ENCODE measurements around the gene MPZL1. TPM values are rescaled to one million over a fixed set of nuclear protein-coding genes. Genes with fewer than 3 reads are reported as not detected.

The MPZL1 gene
- total and polyA plus RNA-seq, 2 of the 13 experiments (the other 11 are each of a cell fraction or from before 2014, with no cell fraction given), result 38.0 to 68.7 TPM

DNA sequence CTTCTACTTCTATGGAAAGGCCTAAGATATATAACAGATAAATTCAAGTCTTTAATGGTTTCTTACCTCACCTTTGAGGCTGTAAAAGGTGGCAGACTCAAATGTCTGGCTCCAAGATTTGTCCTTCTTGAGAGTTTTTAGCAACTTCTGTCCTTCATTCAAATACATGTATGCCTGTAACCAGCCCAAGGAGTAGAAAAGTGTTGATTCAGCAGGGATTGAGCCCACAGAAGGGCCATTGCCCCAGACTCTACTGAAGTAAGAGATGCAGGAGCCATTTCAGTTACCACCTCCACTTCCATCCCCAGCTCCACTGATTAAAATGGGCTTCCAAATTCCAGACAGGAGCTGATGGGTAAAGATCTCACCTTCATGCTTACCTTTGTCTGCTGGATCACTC is 112.1 kb downstream of the MPZL1 start (continued):
- TF ChIP-seq, protein P1, sequence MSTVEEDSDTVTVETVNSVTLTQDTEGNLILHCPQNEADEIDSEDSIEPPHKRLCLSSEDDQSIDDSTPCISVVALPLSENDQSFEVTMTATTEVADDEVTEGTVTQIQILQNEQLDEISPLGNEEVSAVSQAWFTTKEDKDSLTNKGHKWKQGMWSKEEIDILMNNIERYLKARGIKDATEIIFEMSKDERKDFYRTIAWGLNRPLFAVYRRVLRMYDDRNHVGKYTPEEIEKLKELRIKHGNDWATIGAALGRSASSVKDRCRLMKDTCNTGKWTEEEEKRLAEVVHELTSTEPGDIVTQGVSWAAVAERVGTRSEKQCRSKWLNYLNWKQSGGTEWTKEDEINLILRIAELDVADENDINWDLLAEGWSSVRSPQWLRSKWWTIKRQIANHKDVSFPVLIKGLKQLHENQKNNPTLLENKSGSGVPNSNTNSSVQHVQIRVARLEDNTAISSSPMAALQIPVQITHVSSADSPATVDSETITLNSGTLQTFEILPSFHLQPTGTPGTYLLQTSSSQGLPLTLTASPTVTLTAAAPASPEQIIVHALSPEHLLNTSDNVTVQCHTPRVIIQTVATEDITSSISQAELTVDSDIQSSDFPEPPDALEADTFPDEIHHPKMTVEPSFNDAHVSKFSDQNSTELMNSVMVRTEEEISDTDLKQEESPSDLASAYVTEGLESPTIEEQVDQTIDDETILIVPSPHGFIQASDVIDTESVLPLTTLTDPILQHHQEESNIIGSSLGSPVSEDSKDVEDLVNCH (CRISPR knock-in tag; IDR thresholded peaks at IDR 0.05), result no peak
- no peak for TF ChIP-seq MED1 (CRISPR knock-in tag; IDR thresholded peaks at IDR 0.05)
- TF ChIP-seq, protein P2, sequence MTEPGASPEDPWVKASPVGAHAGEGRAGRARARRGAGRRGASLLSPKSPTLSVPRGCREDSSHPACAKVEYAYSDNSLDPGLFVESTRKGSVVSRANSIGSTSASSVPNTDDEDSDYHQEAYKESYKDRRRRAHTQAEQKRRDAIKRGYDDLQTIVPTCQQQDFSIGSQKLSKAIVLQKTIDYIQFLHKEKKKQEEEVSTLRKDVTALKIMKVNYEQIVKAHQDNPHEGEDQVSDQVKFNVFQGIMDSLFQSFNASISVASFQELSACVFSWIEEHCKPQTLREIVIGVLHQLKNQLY (CRISPR knock-in tag; IDR thresholded peaks at IDR 0.05), result no peak
- no peak for TF ChIP-seq ZNF713 (CRISPR knock-in tag; IDR thresholded peaks at IDR 0.05)
- no peak for TF ChIP-seq PHB2 (IDR thresholded peaks at IDR 0.05; ENCODE audit: partially characterized antibody)
- TF ChIP-seq ZNF441 (CRISPR knock-in tag; IDR thresholded peaks at IDR 0.05; ENCODE audit: borderline replicate concordance), result no peak
- TF ChIP-seq, protein P3, sequence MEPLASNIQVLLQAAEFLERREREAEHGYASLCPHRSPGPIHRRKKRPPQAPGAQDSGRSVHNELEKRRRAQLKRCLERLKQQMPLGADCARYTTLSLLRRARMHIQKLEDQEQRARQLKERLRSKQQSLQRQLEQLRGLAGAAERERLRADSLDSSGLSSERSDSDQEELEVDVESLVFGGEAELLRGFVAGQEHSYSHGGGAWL (CRISPR knock-in tag; IDR thresholded peaks at IDR 0.05), result no peak
- no peak for TF ChIP-seq BCL6 (CRISPR knock-in tag; IDR thresholded peaks at IDR 0.05)

DNA sequence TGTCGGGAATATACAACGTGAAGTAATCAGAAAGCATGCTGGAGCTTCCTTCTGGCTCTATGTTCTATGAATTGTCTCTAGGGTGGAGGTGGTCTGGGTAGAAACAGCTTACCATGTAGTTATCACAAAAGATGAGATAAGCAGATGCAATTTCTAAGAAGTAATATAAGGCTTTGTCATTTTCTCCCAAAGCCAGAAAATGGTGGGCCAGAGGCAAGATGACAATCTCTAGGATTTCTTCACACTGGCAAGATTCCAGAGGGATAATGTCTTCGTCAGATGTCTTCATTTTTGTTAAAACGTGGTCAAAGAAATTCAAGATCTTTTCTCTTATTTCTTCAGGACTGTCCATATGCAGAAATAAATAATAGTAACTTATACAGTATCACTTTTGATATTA is 114.4 kb downstream of the MPZL1 start:
- BruUV-seq (replicated peaks), result no TSS peak
- Histone ChIP-seq H3K79me2 (ENCODE audit: insufficient read depth, low read length) (no peaks in the 10 kb centered on the region), H3K4me1 (ENCODE audit: insufficient read depth, low read length) (no peaks in the 10 kb centered on the region), H3K27me3 (ENCODE audit: control insufficient read depth in 1 of 2, insufficient read depth in 2 of 2, low read length in 2 of 2) (no peaks in the 10 kb centered on the region; a peak in 1 of 5 replicates), H4K20me1 (ENCODE audit: insufficient read depth, low read length) (no peaks in the 10 kb centered on the region), H3K27ac (ENCODE audit: extremely low read length, insufficient read depth, low read length) (no peak overlapping the region), H3K36me3 (replicated peaks in 1 of 2; ENCODE audit: control insufficient read depth in 1 of 2, insufficient read depth in 2 of 2, low read length in 2 of 2) (no peaks in the 10 kb centered on the region), H3K4me2 (ENCODE audit: low read depth, low read length) (no peak overlapping the region), H3K4me3 (replicated peaks in 1 of 3; ENCODE audit: insufficient read depth in 1 of 3, low read depth in 2 of 3, low read length in 3 of 3) (no peak overlapping the region), H3K9ac (ENCODE audit: insufficient read depth, low read depth, low read length) (no peak overlapping the region), H2AFZ (ENCODE audit: low read length) (no peak overlapping the region), H3K9me3 (ENCODE audit: low read length) (no peaks in the 10 kb centered on the region)
- POLR2A ChIA-PET, result no interaction called here
- DNase-seq (ENCODE audit: low spot score), result no peak
- ATAC-seq, result no peak
- no peak for FAIRE-seq
- CTCF ChIA-PET (ENCODE audit: low intra/inter-chr PET ratio, low total read pairs), result no interaction called here
- intact Hi-C loops (cut with micrococcal nuclease; ENCODE audit: unreplicated experiment) (no loop called here), in situ Hi-C loops (cut with HindIII; ENCODE audit: extremely low pct_ligation_motif_present, low pct_unique_long_range_greater_than_20kb) (no loop called here)
- TF ChIP-seq PCBP2 (optimal IDR thresholded peaks at IDR 0.05; ENCODE audit: low read depth, low read length, poor library complexity, severe bottlenecking), result no peak
- TF ChIP-seq, protein P4, sequence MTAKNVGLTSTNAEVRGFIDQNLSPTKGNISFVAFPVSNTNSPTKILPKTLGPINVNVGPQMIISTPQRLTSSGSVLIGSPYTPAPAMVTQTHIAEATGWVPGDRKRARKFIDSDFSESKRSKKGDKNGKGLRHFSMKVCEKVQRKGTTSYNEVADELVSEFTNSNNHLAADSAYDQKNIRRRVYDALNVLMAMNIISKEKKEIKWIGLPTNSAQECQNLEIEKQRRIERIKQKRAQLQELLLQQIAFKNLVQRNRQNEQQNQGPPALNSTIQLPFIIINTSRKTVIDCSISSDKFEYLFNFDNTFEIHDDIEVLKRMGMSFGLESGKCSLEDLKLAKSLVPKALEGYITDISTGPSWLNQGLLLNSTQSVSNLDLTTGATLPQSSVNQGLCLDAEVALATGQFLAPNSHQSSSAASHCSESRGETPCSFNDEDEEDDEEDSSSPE (CRISPR knock-in tag; IDR thresholded peaks at IDR 0.05), result no peak
- TF ChIP-seq GATAD2A (CRISPR knock-in tag; IDR thresholded peaks at IDR 0.05), result no peak
- no peak for TF ChIP-seq NFIB (CRISPR knock-in tag; IDR thresholded peaks at IDR 0.05; ENCODE audit: borderline replicate concordance)
- WGBS (ENCODE audit: low lambda C conversion rate), result 64% methylated on average over 4 of the region's 4 CpGs
